ENCODE measurements around the gene RPRD2.
"Not testable (repeated sequence)": the region's sequence is repeated elsewhere in the genome, so short reads cannot be mapped to it uniquely, and the experiment has no call there.

Gene RPRD2

GRCh38 chr1:150363426-150364230, at the start of gene RPRD2:
RPRD2 (plus strand) TSS chr1:150364147; CDS start chr1:150364715, 568 bp downstream.
- peak; percentile 98 for DNase-seq

GRCh38 chr1:150314691-150315090, 49.3 kb upstream of the RPRD2 start:
- not testable (repeated sequence) for DNase-seq

- no peak for DNase-seq
Measured at GRCh38 chr1:150320667-150320978, 43.3 kb upstream of the RPRD2 start.

GRCh38 chr1:150321826-150322166, 42.2 kb upstream of the RPRD2 start:
- no peak for DNase-seq

- DNase-seq: no peak
Measured at GRCh38 chr1:150322310-150322709, 41.6 kb upstream of the RPRD2 start.

- no peak for DNase-seq
Measured at GRCh38 chr1:150332651-150333290, 31.2 kb upstream of the RPRD2 start.

- no peak for DNase-seq
Measured at GRCh38 chr1:150346316-150346715, 17.6 kb upstream of the RPRD2 start.

GRCh38 chr1:150352866-150353265, 11.1 kb upstream of the RPRD2 start:
- DNase-seq: no peak

GRCh38 chr1:150362721-150363425, 1.1 kb upstream of the RPRD2 start:
- no peak for DNase-seq

- peak; percentile 80 for DNase-seq
Measured at GRCh38 chr1:150364231-150365003, 470 bp downstream of the RPRD2 start.

- no peak for DNase-seq
Measured at GRCh38 chr1:150365941-150366340, 2.0 kb downstream of the RPRD2 start.

- DNase-seq: no peak
Measured at GRCh38 chr1:150366416-150367296, 2.7 kb downstream of the RPRD2 start.

- no peak for DNase-seq
Measured at GRCh38 chr1:150371110-150371509, 7.2 kb downstream of the RPRD2 start.

GRCh38 chr1:150372580-150372979, 8.6 kb downstream of the RPRD2 start:
- no peak for DNase-seq

- DNase-seq: no peak
Measured at GRCh38 chr1:150376110-150376509, 12.2 kb downstream of the RPRD2 start.

GRCh38 chr1:150383631-150384324, 19.8 kb downstream of the RPRD2 start:
- DNase-seq: no peak

GRCh38 chr1:150385537-150386445, 21.8 kb downstream of the RPRD2 start:
- DNase-seq: no peak

GRCh38 chr1:150386592-150386991, 22.6 kb downstream of the RPRD2 start:
- DNase-seq: no peak

GRCh38 chr1:150387200-150387599, 23.3 kb downstream of the RPRD2 start:
- no peak for DNase-seq

- DNase-seq: no peak
Measured at GRCh38 chr1:150388241-150388640, 24.3 kb downstream of the RPRD2 start.

Data from activated CD4-positive, alpha-beta T cell treated with anti-CD3 and anti-CD28 coated beads, Interleukin-2, amount 50 U/mL, for 1 hour (primary cell).